Bronchial epithelial cell (primary cell): ENCODE data around the gene ZNF106. TPM values are rescaled to one million over a fixed set of nuclear protein-coding genes. Genes with fewer than 3 reads are reported as not detected.

ENCODE experiments used
- DNase-seq: peaks from one replicate; pipeline ENCODE4 v3.0.0-alpha.2; 2010; ENCODE audit warnings: low read depth
- FAIRE-seq: peaks from 2 replicates; lab custom pipeline; 2011; peaks lifted over from hg19 to GRCh38; lab: Jason Lieb, UNC
- H3K27me3 ChIP-seq: 2 replicates; pipeline ENCODE4 v1.5.1; 2011; ENCODE audit warnings: low read length; ENCODE audit not compliant: control insufficient read depth, insufficient read depth
- H3K36me3 ChIP-seq: 2 replicates; pipeline ENCODE4 v1.5.1; 2011; ENCODE audit warnings: low read length; ENCODE audit not compliant: control insufficient read depth, insufficient read depth
- H3K4me3 ChIP-seq: 2 replicates; pipeline ENCODE4 v1.5.1; 2011; ENCODE audit warnings: mild to moderate bottlenecking, low read depth, low read length, control low read depth
- CTCF ChIP-seq: IDR thresholded peaks from 2 replicates; pipeline ENCODE4 v1.5.1; 2011; ENCODE audit warnings: mild to moderate bottlenecking, moderate library complexity, low read length, control low read depth, inconsistent platforms; ENCODE audit not compliant: insufficient read depth, severe bottlenecking
- total RNA-seq: library from RNA; depleted of rRNA; stranded (reverse); fragments of >200 nt; gene quantifications from 2 replicates; pipeline ENCODE4 v1.2.1, GENCODE V29; 2014

ZNF106 gene
- total RNA-seq, 1 donor from 2014 or later = 34.5 TPM

DNA sequence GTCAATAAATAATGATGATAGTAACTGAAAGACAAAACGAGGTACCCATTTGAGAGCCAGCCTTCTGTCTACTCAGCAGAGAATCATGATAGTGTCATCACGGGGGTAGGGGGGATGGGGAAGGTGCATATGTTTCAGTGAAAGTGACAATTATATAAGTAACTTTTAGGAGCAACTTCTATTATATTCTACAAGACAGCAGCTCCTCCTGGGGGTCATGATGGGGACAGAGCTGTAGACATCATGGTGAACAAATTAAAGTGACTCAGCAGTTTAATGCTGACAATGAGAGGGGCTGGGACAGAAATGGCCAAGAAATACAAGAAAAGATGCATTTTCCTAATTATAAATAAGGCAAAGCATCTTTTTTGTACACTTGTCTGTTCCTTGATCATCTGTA lies 119.8 kb downstream of the ZNF106 start:
- TF ChIP-seq CTCF = no peak
- Histone ChIP-seq H3K36me3 (no peaks in the 10 kb centered on the region), H3K27me3 (no peaks in the 10 kb centered on the region), H3K4me3 (no peak overlapping the region)
- FAIRE-seq (no peak), DNase-seq (no peak)

DNA sequence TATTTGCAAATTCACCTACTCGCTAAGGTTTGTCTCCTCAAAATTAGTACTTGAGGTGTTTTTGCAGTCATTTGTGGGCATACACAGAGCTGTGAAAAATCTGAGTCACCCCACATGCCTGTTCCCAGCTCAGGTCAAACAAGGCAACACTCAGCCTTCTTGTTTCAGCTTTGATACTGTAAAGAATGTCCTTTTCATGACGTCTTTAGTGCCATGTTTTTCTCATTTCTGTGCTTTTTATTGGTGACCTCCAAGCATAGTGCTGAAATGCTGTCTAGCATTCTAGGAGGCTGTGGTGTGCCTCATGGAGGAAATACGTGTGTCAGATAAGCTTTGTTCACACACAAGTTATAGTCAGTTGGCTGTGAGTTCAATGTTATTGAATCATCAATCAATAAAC lies 122.8 kb downstream of the ZNF106 start:
- no peaks in the 10 kb centered on the region for H3K27me3 ChIP-seq
- FAIRE-seq (no peak), DNase-seq (no peak)
- no peaks in the 10 kb centered on the region for H3K36me3 ChIP-seq
- H3K4me3 ChIP-seq = no peak overlapping the region
- TF ChIP-seq CTCF = no peak

DNA sequence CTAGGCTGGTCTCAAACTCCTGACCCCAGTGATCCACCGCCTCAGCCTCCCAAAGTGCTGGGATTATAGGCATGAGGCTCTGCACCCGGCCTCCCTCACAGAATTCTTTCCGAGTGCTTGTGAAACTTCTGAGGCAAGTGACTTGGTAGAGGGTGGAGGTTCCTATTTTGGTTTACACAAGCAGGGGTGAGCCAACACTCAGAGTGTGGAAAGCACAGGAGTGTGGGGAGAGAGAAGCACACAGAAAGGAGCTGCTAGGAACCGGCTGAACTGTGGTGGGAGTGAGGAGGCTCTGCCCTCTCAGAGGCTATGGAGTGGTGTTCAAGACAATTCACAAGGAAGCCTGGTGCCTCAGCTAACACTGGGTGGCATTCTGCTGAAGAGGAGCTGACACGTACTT lies 123.9 kb downstream of the ZNF106 start:
- H3K27me3 ChIP-seq = no peaks in the 10 kb centered on the region
- FAIRE-seq = no peak
- H3K36me3 ChIP-seq = no peaks in the 10 kb centered on the region
- no peak for TF ChIP-seq CTCF
- no peak overlapping the region for H3K4me3 ChIP-seq
- DNase-seq = no peak

GRCh38 chr15:42365921-42366550 lies 124.9 kb downstream of the ZNF106 start:
- Histone ChIP-seq H3K27me3 (no peaks in the 10 kb centered on the region), H3K4me3 (no peak overlapping the region), H3K36me3 (no peaks in the 10 kb centered on the region)
- DNase-seq (no peak), FAIRE-seq (no peak)
- no peak for TF ChIP-seq CTCF

- H3K27me3 ChIP-seq = no peaks in the 10 kb centered on the region
- no peaks in the 10 kb centered on the region for H3K36me3 ChIP-seq
- H3K4me3 ChIP-seq = no peak overlapping the region
- peak; percentile 29 for DNase-seq
- FAIRE-seq = no peak
- no peak for TF ChIP-seq CTCF
These were observed 126.4 kb downstream of the ZNF106 start for GRCh38 chr15:42364529-42364928.

DNA sequence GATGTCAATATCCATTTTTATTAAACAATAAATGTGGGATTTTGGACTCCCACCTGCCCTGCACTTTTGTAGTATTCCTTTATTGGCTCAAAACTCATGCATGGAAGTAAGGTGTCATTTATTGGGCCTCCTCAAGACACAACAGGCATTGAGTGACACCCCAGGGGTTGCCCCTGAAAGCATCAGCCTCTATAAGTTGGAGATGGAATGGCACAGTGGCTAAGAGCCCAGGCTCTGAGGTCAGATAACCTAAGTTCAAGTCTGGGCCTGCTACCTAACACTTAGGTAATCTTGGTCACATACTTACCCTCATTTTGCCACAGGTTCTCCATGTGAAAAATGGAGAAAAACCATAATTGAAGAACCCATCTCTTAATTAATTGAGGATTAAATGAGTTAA lies 127.0 kb downstream of the ZNF106 start:
- no peak for FAIRE-seq
- no peak for TF ChIP-seq CTCF
- DNase-seq = peak; percentile 55
- Histone ChIP-seq H3K36me3 (no peaks in the 10 kb centered on the region), H3K27me3 (no peaks in the 10 kb centered on the region), H3K4me3 (no peak overlapping the region)
